Neural cell (in vitro differentiated cells): Measurements from ENCODE around the gene NFE2L3.

Experiments
- EZH2 ChIP-seq: fragments of 200-600, 300-800 bp; shearing (Covaris generic), sonication (generic); IDR thresholded peaks from 2 replicates; pipeline ENCODE4 v1.6.1; 2014; ENCODE audit warnings: antibody characterized with exemption, low read length, borderline replicate concordance, mild to moderate bottlenecking; ENCODE audit not compliant: insufficient read depth, poor library complexity, severe bottlenecking
- MXI1 ChIP-seq: fragments of 450-650 bp; conservative IDR thresholded peaks from 2 replicates; pipeline ENCODE4 v1.6.1; 2014; ENCODE audit warnings: antibody characterized with exemption, mild to moderate bottlenecking; ENCODE audit not compliant: poor library complexity, severe bottlenecking
- POLR2AphosphoS5 ChIP-seq: IDR thresholded peaks from 2 replicates; pipeline ENCODE4 v1.6.1; 2012
- RAD21 ChIP-seq: fragments of 450-650 bp; conservative IDR thresholded peaks from 2 replicates; pipeline ENCODE4 v1.6.1; 2014; ENCODE audit warnings: antibody characterized with exemption, mild to moderate bottlenecking, moderate library complexity
- TF ChIP-seq, protein P1 (sequence below): fragments of 450-650 bp; IDR thresholded peaks from 2 replicates; pipeline ENCODE4 v1.5.1; 2014; ENCODE audit warnings: antibody characterized with exemption, mild to moderate bottlenecking, moderate library complexity; ENCODE audit not compliant: poor library complexity, severe bottlenecking

DNA sequence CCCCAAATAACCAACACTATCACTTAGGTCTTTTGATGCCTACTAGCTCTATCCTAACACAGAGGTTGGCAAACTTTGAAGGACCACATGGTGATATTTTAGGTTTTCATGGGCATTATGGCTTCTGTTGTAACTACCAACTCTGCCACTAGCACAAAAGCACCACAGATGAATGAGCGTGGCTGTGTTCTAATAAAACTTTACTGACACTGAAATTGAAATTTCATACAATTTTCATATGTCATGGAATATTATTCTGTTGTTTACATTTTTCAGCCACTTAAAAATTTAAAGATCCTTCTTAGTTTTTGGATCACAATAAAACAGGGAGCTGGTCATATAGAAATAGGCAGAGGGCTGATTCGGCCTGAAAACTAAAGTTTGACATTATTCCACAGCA is 76.0 kb downstream of the NFE2L3 start:
- TF ChIP-seq POLR2AphosphoS5 (no peak), EZH2 (no peak), RAD21 (no peak), MXI1 (no peak)
- TF ChIP-seq, protein P1, sequence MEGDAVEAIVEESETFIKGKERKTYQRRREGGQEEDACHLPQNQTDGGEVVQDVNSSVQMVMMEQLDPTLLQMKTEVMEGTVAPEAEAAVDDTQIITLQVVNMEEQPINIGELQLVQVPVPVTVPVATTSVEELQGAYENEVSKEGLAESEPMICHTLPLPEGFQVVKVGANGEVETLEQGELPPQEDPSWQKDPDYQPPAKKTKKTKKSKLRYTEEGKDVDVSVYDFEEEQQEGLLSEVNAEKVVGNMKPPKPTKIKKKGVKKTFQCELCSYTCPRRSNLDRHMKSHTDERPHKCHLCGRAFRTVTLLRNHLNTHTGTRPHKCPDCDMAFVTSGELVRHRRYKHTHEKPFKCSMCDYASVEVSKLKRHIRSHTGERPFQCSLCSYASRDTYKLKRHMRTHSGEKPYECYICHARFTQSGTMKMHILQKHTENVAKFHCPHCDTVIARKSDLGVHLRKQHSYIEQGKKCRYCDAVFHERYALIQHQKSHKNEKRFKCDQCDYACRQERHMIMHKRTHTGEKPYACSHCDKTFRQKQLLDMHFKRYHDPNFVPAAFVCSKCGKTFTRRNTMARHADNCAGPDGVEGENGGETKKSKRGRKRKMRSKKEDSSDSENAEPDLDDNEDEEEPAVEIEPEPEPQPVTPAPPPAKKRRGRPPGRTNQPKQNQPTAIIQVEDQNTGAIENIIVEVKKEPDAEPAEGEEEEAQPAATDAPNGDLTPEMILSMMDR, result no peak
